Neuronal stem cell (in vitro differentiated cells): ENCODE data around the gene ANKRD18A. TPM values are rescaled to one million over a fixed set of nuclear protein-coding genes. Genes with fewer than 3 reads are reported as not detected.

Experiments used
- DNase-seq: peaks from one replicate; pipeline ENCODE4 v3.0.0-alpha.2; 2013; ENCODE audit warnings: low spot score
- H2AFZ ChIP-seq: one replicate; pipeline ENCODE4 v1.6.1; 2013; ENCODE audit warnings: mild to moderate bottlenecking, low read length, inconsistent platforms
- H2AK5ac ChIP-seq: 2 replicates; pipeline ENCODE4 v1.6.1; 2013; ENCODE audit warnings: low read depth, mild to moderate bottlenecking, inconsistent platforms, low read length, moderate library complexity, mixed read lengths
- H2BK120ac ChIP-seq: 2 replicates; pipeline ENCODE4 v1.6.1; 2013; ENCODE audit warnings: low read depth, mild to moderate bottlenecking, inconsistent platforms, low read length, moderate library complexity, mixed read lengths
- H2BK12ac ChIP-seq: one replicate; pipeline ENCODE4 v1.6.1; 2013; ENCODE audit warnings: low read length, inconsistent platforms
- H2BK15ac ChIP-seq: 2 replicates; pipeline ENCODE4 v1.6.1; 2013; ENCODE audit warnings: mild to moderate bottlenecking, low read length, inconsistent platforms, mixed read lengths
- H2BK5ac ChIP-seq: one replicate; pipeline ENCODE4 v1.6.1; 2013; ENCODE audit warnings: inconsistent platforms, mild to moderate bottlenecking, low read length, moderate library complexity
- H3K14ac ChIP-seq: one replicate; pipeline ENCODE4 v1.6.1; 2013; ENCODE audit warnings: low read length, inconsistent platforms
- H3K18ac ChIP-seq: 2 replicates; pipeline ENCODE4 v1.6.1; 2013; ENCODE audit warnings: low read length, inconsistent platforms
- H3K23ac ChIP-seq: 2 replicates; pipeline ENCODE4 v1.6.1; 2013; ENCODE audit warnings: low read depth, mild to moderate bottlenecking, mixed read lengths, low read length, inconsistent platforms; ENCODE audit not compliant: poor library complexity
- H3K27ac ChIP-seq: replicated peaks from 3 replicates; pipeline ENCODE4 v1.5.1; 2013; ENCODE audit warnings: low read length, inconsistent platforms
- H3K27me3 ChIP-seq, 3 experiments: 2 replicates each; pipeline ENCODE4 v1.6.1; 2013; ENCODE audit warnings: low read length in 3 of 3, mild to moderate bottlenecking in 2 of 3, inconsistent platforms in 1 of 3, low read depth in 1 of 3, mixed read lengths in 1 of 3, moderate library complexity in 1 of 3; ENCODE audit not compliant: control insufficient read depth in 3 of 3, insufficient read depth in 3 of 3
- H3K36me3 ChIP-seq, 2 donors: replicated peaks in 1 of 2; 2 replicates each; pipeline ENCODE4 v1.6.1; 2013; ENCODE audit warnings: low read length in 2 of 2; ENCODE audit not compliant: control insufficient read depth in 2 of 2, insufficient read depth in 2 of 2
- H3K4ac ChIP-seq: 2 replicates; pipeline ENCODE4 v1.6.1; 2013; ENCODE audit warnings: inconsistent platforms, mild to moderate bottlenecking, low read length, moderate library complexity
- H3K4me1 ChIP-seq, 2 donors: 1 replicate in 1 of 2; 2 replicates in 1 of 2; pipeline ENCODE4 v1.6.1; 2013; ENCODE audit warnings: low read length in 2 of 2, low read depth in 1 of 2; ENCODE audit not compliant: control insufficient read depth in 2 of 2, insufficient read depth in 1 of 2
- H3K4me2 ChIP-seq: one replicate; pipeline ENCODE4 v1.6.1; 2013; ENCODE audit warnings: mild to moderate bottlenecking, low read length, inconsistent platforms; ENCODE audit not compliant: insufficient read depth, poor library complexity, severe bottlenecking
- H3K4me3 ChIP-seq, 2 donors: 2 replicates each; pipeline ENCODE4 v1.5.1; 2013; ENCODE audit warnings: low read length in 2 of 2, mild to moderate bottlenecking in 2 of 2, inconsistent platforms in 1 of 2, moderate library complexity in 1 of 2
- H3K79me1 ChIP-seq: one replicate; pipeline ENCODE4 v1.6.1; 2013; ENCODE audit warnings: low read depth, mild to moderate bottlenecking, inconsistent platforms, low read length, moderate library complexity
- H3K9ac ChIP-seq: one replicate; pipeline ENCODE4 v1.6.1; 2013; ENCODE audit warnings: mild to moderate bottlenecking, low read depth, low read length, inconsistent platforms; ENCODE audit not compliant: poor library complexity
- H3K9me3 ChIP-seq, 2 donors: replicated peaks in 1 of 2; 2 replicates each; pipeline versions ENCODE3 to v1.6.1; 2013; ENCODE audit warnings: low read length in 2 of 2, mild to moderate bottlenecking in 2 of 2, inconsistent platforms in 1 of 2, low read depth in 1 of 2, mixed read lengths in 1 of 2, moderate library complexity in 1 of 2; ENCODE audit not compliant: control insufficient read depth in 2 of 2, insufficient read depth in 1 of 2
- H4K8ac ChIP-seq: one replicate; pipeline ENCODE4 v1.6.1; 2013; ENCODE audit warnings: low read depth, mild to moderate bottlenecking, inconsistent platforms, low read length, moderate library complexity
- H4K91ac ChIP-seq: one replicate; pipeline ENCODE4 v1.6.1; 2013; ENCODE audit warnings: low read length, low read depth, mild to moderate bottlenecking, inconsistent platforms; ENCODE audit not compliant: poor library complexity
- WGBS, 2 donors: extraction: QIAGEN DNeasy Blood & Tissue Kit; methylation state at CpG; one replicate each; pipeline ENCODE4 v1.1.7; 2013; ENCODE audit warnings: missing lambda C conversion rate in 2 of 2, mixed read lengths in 1 of 2; ENCODE audit not compliant: insufficient read length in 2 of 2, insufficient replicate concordance in 1 of 2; ENCODE audit errors: extremely low coverage in 2 of 2; 5-methylcytosine and 5-hydroxymethylcytosine counted together
- small RNA-seq: library from polyadenylated mRNA; stranded (forward); fragments of <200 nt; extraction: miRNeasy Mini kit (QIAGEN cat#:217004); gene quantifications from one replicate; pipeline ENCODE3, GENCODE V24; 2013; ENCODE audit not compliant: insufficient read depth

The ANKRD18A gene

GRCh38 chr9:38526591-38526990 lies 93.8 kb downstream of the ANKRD18A start:
- peak overlapping the region; percentile 89 for H3K18ac ChIP-seq
- no peak overlapping the region for H3K4me2 ChIP-seq
- no peak overlapping the region for H3K27ac ChIP-seq
- H2BK5ac ChIP-seq: no peak overlapping the region
- no peak overlapping the region for H4K8ac ChIP-seq
- no peaks in the 10 kb centered on the region for H3K9me3 ChIP-seq
- no peak overlapping the region for H3K4ac ChIP-seq
- WGBS, 2 donors: no CpG with 5 or more reads among the region's 38 CpGs
- no peaks in the 10 kb centered on the region for H3K79me1 ChIP-seq
- no peak for DNase-seq
- H2BK120ac ChIP-seq: no peak overlapping the region
- H2AK5ac ChIP-seq: no peak overlapping the region
- no peak overlapping the region for H3K23ac ChIP-seq
- no peaks in the 10 kb centered on the region for H3K27me3 ChIP-seq
- peak overlapping the region; percentile 47 for H3K14ac ChIP-seq
- H2BK15ac ChIP-seq: no peak overlapping the region
- no peak overlapping the region for H3K9ac ChIP-seq
- H3K4me3 ChIP-seq: peak overlapping the region in 1 of 2 donors; percentile 30
- H2AFZ ChIP-seq: peak overlapping the region; percentile 49
- H3K4me1 ChIP-seq: peaks cover 3% of the 10 kb centered on the region in 2 donors
- H3K36me3 ChIP-seq: no peaks in the 10 kb centered on the region
- peak overlapping the region; percentile 72 for H4K91ac ChIP-seq
- H2BK12ac ChIP-seq: peak overlapping the region; percentile 73

GRCh38 chr9:38523121-38523520 lies 97.3 kb downstream of the ANKRD18A start:
- H3K18ac ChIP-seq: no peak overlapping the region
- no peak overlapping the region for H2AFZ ChIP-seq
- H3K23ac ChIP-seq: no peak overlapping the region
- H2BK5ac ChIP-seq: no peak overlapping the region
- H3K4ac ChIP-seq: no peak overlapping the region
- no peaks in the 10 kb centered on the region for H3K27me3 ChIP-seq
- H3K27ac ChIP-seq: no peak overlapping the region
- WGBS, 2 donors: no CpG with 5 or more reads among the region's 5 CpGs
- no peak overlapping the region for H4K91ac ChIP-seq
- no peak overlapping the region for H3K9ac ChIP-seq
- no peak overlapping the region for H4K8ac ChIP-seq
- no peak overlapping the region for H2BK120ac ChIP-seq
- no peak overlapping the region for H3K14ac ChIP-seq
- no peak overlapping the region for H3K4me3 ChIP-seq
- H3K4me1 ChIP-seq: peaks cover 3% of the 10 kb centered on the region in 2 donors
- no peaks in the 10 kb centered on the region for H3K79me1 ChIP-seq
- H2AK5ac ChIP-seq: no peak overlapping the region
- DNase-seq: no peak
- no peaks in the 10 kb centered on the region for H3K9me3 ChIP-seq
- H3K4me2 ChIP-seq: no peak overlapping the region
- H2BK15ac ChIP-seq: no peak overlapping the region
- H2BK12ac ChIP-seq: no peak overlapping the region
- no peaks in the 10 kb centered on the region for H3K36me3 ChIP-seq

- no peak for DNase-seq
- WGBS, 2 donors: no CpG with 5 or more reads among the region's 2 CpGs
- H3K4me2 ChIP-seq: no peak overlapping the region
Measured at GRCh38 chr9:38521762-38522161, 98.6 kb downstream of the ANKRD18A start.

More at GRCh38 chr9:38521762-38522161, 98.6 kb downstream of the ANKRD18A start:
- no peak overlapping the region for H3K23ac ChIP-seq
- H3K4me3 ChIP-seq: no peak overlapping the region
- no peak overlapping the region for H3K14ac ChIP-seq
- no peak overlapping the region for H3K4ac ChIP-seq
- H3K79me1 ChIP-seq: no peaks in the 10 kb centered on the region
- H3K27ac ChIP-seq: no peak overlapping the region
- no peak overlapping the region for H2BK15ac ChIP-seq
- no peak overlapping the region for H2AK5ac ChIP-seq
- H3K4me1 ChIP-seq: no peaks in the 10 kb centered on the region
- H3K27me3 ChIP-seq: no peaks in the 10 kb centered on the region
- H4K8ac ChIP-seq: no peak overlapping the region
- no peak overlapping the region for H2BK12ac ChIP-seq
- no peak overlapping the region for H2BK5ac ChIP-seq
- H4K91ac ChIP-seq: no peak overlapping the region
- no peak overlapping the region for H3K18ac ChIP-seq
- no peak overlapping the region for H2AFZ ChIP-seq
- no peak overlapping the region for H2BK120ac ChIP-seq
- no peak overlapping the region for H3K9ac ChIP-seq
- no peaks in the 10 kb centered on the region for H3K36me3 ChIP-seq
- no peaks in the 10 kb centered on the region for H3K9me3 ChIP-seq

Small RNA genes lying within 50 kb of the gene (small RNA-seq; reads per million reads assigned to genes)
- gene AL390726.1 (not detected), gene AL390726.2 (not detected), gene AL390726.3 (not detected), gene AL390726.4 (not detected), gene AL390726.5 (not detected)
